H1 (cell line): ENCODE measurements around the gene SETDB2.

Experiments used
- CBX8 ChIP-seq: fragments of 300-800, 300-1000 bp; sonication (generic); IDR thresholded peaks from 2 replicates; pipeline ENCODE4 v1.7.1; 2016; ENCODE audit warnings: low read depth, low read length, borderline replicate concordance
- EGR1 ChIP-seq: IDR thresholded peaks from 2 replicates; pipeline ENCODE4 v1.6.1; 2011; ENCODE audit warnings: low read depth, low read length, borderline replicate concordance
- EZH2 ChIP-seq: fragments of 200-600 bp; sonication (generic); IDR thresholded peaks from 2 replicates; pipeline ENCODE4 v1.7.1; 2012; ENCODE audit warnings: low read depth, mild to moderate bottlenecking, moderate library complexity, low read length, inconsistent platforms; ENCODE audit not compliant: severe bottlenecking
- KDM1A ChIP-seq: fragments of 200-600, 300-600 bp; sonication (generic); IDR thresholded peaks from 2 replicates; pipeline ENCODE4 v1.7.1; 2016; ENCODE audit warnings: mild to moderate bottlenecking, low read length, borderline replicate concordance
- MAFK ChIP-seq: IDR thresholded peaks from 2 replicates; pipeline ENCODE4 v1.6.1; 2012; ENCODE audit warnings: low read depth, mild to moderate bottlenecking, improper control_type of control experiment, low read length
- MAX ChIP-seq: IDR thresholded peaks from 2 replicates; pipeline ENCODE4 v1.6.1; 2012; ENCODE audit warnings: inconsistent platforms
- POLR2A ChIP-seq, 2 experiments: IDR thresholded peaks; 1 replicate in 1 of 2; 2 replicates in 1 of 2; pipeline ENCODE4 v1.6.1; 2011; ENCODE audit warnings: low read depth in 2 of 2, low read length in 2 of 2, mild to moderate bottlenecking in 2 of 2; ENCODE audit errors: control extremely low read depth in 1 of 2
- RAD21 ChIP-seq, 2 experiments: IDR thresholded peaks in 1 of 2; conservative IDR thresholded peaks in 1 of 2; 2 replicates each; pipeline ENCODE4 v1.6.1; 2011; ENCODE audit warnings: low read depth in 2 of 2, low read length in 2 of 2, improper control_type of control experiment in 1 of 2, inconsistent platforms in 1 of 2, mild to moderate bottlenecking in 1 of 2, moderate library complexity in 1 of 2
- TBP ChIP-seq: IDR thresholded peaks from 2 replicates; pipeline ENCODE4 v1.6.1; 2011; ENCODE audit warnings: low read depth, low read length, improper control_type of control experiment
- TEAD4 ChIP-seq: IDR thresholded peaks from 2 replicates; pipeline ENCODE4 v1.6.1; 2012; ENCODE audit warnings: low read depth, low read length, inconsistent platforms, mixed read lengths
- ZNF274 ChIP-seq: IDR thresholded peaks from 2 replicates; pipeline ENCODE4 v1.7.0; 2012; ENCODE audit warnings: low read length, borderline replicate concordance; ENCODE audit errors: extremely low read depth
- TF ChIP-seq, protein P1 (sequence below), 3 experiments: IDR thresholded peaks; 1 replicate in 2 of 3; 2 replicates in 1 of 3; pipeline versions ENCODE4 v1.5.1 to v1.6.1; 2011; ENCODE audit warnings: low read length in 3 of 3, mild to moderate bottlenecking in 3 of 3, inconsistent platforms in 2 of 3, low read depth in 1 of 3, moderate library complexity in 1 of 3; ENCODE audit not compliant: insufficient read depth in 1 of 3; ENCODE audit errors: control extremely low read depth in 1 of 3
- TF ChIP-seq, protein P2 (sequence below): IDR thresholded peaks from 2 replicates; pipeline ENCODE4 v1.6.1; 2011; ENCODE audit warnings: low read depth, mild to moderate bottlenecking, low read length; ENCODE audit not compliant: insufficient read depth
- TF ChIP-seq, protein P3 (sequence below): IDR thresholded peaks from 2 replicates; pipeline ENCODE4 v1.6.1; 2012; ENCODE audit warnings: inconsistent platforms

GRCh38 chr13:49439609-49440008 is 4.5 kb upstream of the SETDB2 start:
- TF ChIP-seq POLR2A (IDR thresholded peaks at IDR 0.05; ENCODE audit: control extremely low read depth in 1 of 2, low read depth in 2 of 2, low read length in 2 of 2): no peak
- TF ChIP-seq, protein P1, sequence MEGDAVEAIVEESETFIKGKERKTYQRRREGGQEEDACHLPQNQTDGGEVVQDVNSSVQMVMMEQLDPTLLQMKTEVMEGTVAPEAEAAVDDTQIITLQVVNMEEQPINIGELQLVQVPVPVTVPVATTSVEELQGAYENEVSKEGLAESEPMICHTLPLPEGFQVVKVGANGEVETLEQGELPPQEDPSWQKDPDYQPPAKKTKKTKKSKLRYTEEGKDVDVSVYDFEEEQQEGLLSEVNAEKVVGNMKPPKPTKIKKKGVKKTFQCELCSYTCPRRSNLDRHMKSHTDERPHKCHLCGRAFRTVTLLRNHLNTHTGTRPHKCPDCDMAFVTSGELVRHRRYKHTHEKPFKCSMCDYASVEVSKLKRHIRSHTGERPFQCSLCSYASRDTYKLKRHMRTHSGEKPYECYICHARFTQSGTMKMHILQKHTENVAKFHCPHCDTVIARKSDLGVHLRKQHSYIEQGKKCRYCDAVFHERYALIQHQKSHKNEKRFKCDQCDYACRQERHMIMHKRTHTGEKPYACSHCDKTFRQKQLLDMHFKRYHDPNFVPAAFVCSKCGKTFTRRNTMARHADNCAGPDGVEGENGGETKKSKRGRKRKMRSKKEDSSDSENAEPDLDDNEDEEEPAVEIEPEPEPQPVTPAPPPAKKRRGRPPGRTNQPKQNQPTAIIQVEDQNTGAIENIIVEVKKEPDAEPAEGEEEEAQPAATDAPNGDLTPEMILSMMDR (IDR thresholded peaks at IDR 0.05; ENCODE audit: control extremely low read depth in 1 of 3, insufficient read depth in 1 of 3, low read depth in 1 of 3, low read length in 3 of 3): no peak
- no peak for TF ChIP-seq EZH2
- TF ChIP-seq TBP: no peak
- no peak for TF ChIP-seq CBX8
- TF ChIP-seq, protein P2, sequence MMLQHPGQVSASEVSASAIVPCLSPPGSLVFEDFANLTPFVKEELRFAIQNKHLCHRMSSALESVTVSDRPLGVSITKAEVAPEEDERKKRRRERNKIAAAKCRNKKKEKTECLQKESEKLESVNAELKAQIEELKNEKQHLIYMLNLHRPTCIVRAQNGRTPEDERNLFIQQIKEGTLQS: no peak
- TF ChIP-seq MAX: no peak
- no peak for TF ChIP-seq ZNF274
- no peak for TF ChIP-seq KDM1A
- TF ChIP-seq, protein P3, sequence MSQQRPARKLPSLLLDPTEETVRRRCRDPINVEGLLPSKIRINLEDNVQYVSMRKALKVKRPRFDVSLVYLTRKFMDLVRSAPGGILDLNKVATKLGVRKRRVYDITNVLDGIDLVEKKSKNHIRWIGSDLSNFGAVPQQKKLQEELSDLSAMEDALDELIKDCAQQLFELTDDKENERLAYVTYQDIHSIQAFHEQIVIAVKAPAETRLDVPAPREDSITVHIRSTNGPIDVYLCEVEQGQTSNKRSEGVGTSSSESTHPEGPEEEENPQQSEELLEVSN: no peak
- TF ChIP-seq MAFK: no peak
- TF ChIP-seq EGR1: no peak
- TF ChIP-seq RAD21 (IDR thresholded peaks at IDR 0.05 in 1 of 2, conservative IDR thresholded peaks at IDR 0.05 in 1 of 2; ENCODE audit: low read depth in 2 of 2, low read length in 2 of 2): no peak
- no peak for TF ChIP-seq TEAD4
